HUDEP-2 (cell line): Measurements from ENCODE around the gene CACNA1E.

Source experiments
- DNase-seq, 76 experiments: peaks; one replicate each; lab custom pipeline; 2025; ENCODE audit not compliant: unreplicated experiment in 76 of 76; lab: John Stamatoyannopoulos, UW

Gene CACNA1E

GRCh38 chr1:181746224-181746623 lies 262.9 kb downstream of the CACNA1E start:
- no peak for DNase-seq

- no peak for DNase-seq
Measured at GRCh38 chr1:181748013-181748412, 264.7 kb downstream of the CACNA1E start.

DNA sequence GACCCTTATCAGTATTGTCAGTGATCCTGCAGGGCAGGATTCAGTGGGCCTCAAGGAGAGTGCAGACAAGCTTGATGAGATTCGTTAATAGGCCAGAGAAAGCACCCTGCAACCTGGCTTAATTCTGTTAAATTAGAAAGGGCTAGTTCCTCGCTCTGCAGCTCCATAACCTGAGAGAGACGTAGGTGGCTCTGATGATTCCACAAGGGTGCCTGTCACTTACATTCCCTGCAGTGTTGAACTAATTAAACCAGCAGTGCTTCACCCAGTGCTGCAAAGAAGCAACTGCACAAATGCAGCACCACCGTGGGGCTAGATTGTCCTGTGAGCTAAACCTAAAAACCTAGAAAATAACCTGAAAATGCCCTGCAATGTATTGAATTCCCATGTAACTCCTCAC lies 270.8 kb downstream of the CACNA1E start:
- no peak for DNase-seq

DNA sequence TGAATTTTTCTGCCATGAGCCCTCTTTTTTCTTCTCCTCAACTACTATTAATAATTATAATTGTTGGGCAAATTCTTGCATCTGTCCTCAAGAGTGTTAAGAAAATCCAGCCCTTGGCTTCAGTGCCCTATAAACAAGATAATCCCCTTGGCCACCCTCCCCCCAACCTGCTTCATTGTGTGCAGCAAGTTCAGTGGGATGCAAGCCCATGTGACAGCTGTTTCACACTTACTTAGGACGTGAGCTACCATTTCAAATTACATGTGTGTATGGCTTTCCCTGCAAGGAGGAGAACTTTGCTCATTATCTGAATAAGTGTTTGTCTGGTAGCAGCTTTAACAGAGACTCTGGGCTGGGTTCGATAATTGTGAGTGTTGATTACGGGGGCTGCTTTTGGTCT lies 276.2 kb downstream of the CACNA1E start:
- no peak for DNase-seq

- DNase-seq: no peak
Measured at GRCh38 chr1:181763736-181764135, 280.4 kb downstream of the CACNA1E start.

- DNase-seq: no peak
Measured at GRCh38 chr1:181765451-181766026, 282.2 kb downstream of the CACNA1E start.

GRCh38 chr1:181767001-181767708 lies 283.8 kb downstream of the CACNA1E start:
- no peak for DNase-seq

GRCh38 chr1:181768211-181768929 lies 285.1 kb downstream of the CACNA1E start:
- no peak for DNase-seq

DNA sequence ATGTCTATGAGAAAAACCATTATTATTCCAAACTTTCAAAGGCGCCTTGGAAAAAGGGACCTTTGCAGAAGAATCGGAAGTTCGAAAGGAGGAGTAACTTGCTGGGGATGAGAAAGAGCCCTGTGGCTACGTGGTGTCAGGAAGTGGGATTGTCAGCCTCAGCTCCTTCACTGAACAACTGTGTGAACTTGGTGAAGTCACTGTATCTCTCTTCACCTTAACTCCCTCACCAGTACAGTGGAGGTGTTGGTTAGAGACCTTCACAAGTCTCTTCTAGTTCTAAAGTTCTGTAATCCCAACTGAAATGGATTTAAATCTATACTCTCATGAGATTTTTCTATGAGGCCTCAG lies 285.6 kb downstream of the CACNA1E start:
- DNase-seq: no peak

- no peak for DNase-seq
Measured at GRCh38 chr1:181769846-181770245, 286.5 kb downstream of the CACNA1E start.

- DNase-seq: no peak
Measured at GRCh38 chr1:181772714-181773113, 289.4 kb downstream of the CACNA1E start.

DNA sequence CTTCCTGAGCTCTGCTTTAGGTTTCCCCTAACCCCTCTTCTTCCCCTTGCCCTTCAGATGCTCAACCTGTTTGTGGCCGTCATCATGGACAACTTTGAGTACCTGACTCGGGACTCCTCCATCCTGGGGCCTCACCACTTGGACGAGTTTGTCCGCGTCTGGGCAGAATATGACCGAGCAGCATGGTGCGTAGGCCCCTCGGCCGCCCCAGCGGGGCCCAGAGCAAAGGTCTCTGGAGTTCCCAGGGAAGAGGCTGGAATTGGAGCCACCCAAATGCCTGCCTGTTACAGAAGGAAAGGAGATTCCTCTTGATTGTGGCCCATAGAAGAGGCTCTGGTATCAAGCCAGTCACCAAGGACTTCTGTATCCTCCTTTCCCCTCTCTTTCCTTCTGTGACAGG lies 292.7 kb downstream of the CACNA1E start:
- no peak for DNase-seq

GRCh38 chr1:181777286-181777685 lies 294.0 kb downstream of the CACNA1E start:
- DNase-seq: no peak

GRCh38 chr1:181777812-181778211 lies 294.5 kb downstream of the CACNA1E start:
- no peak for DNase-seq

- no peak for DNase-seq
Measured at GRCh38 chr1:181778640-181779260, 295.4 kb downstream of the CACNA1E start.

- no peak for DNase-seq
Measured at GRCh38 chr1:181779343-181779742, 296.0 kb downstream of the CACNA1E start.

DNA sequence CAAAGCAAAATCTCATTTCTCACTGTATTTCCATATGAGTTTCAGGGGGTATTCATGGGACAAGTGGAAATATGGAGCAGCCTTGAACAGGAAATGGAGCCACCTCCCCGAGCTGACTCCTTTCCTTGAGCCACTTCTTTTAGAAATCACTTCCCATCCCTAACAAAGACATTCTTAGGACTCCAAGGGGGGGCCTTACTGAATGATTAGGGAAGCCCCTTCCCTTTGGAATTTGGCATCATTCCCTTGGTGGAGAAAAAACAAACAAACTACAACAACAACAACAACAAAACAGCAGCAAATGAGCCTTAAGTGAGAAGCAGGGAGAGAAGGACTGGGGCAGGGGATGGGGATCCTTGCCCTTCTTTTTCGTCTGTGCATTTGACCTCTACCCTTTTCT lies 299.9 kb downstream of the CACNA1E start:
- no peak for DNase-seq

DNA sequence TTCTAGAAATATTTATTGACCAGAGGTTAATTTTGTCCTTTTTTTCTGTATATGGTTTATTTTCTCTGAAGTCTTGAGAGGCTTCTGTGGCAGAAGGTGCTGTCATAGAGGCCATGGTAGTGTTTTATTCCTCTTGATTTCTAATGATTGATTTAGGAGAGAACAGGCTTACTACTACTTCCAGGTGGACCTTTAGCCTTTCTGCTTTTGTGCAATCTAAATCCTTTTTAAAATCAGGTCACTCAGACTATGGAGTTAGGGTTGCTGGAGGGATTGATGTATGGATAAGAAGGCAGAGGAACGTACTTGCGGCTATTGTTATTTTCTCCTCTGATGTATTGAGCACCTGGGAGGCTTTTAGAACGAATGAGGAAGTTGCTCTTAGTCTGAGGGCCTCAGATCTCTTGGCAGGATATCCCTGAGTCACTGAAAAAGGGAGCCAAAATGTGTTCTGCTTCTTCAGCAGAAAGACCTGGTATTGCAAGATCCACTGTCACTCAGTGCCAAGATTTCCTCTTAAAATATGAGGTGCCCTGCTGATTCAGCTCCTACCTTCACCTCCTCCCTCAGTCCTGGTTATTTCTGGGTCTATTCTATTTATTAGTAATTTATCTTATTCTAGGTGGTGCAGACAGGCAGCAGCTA lies 300.8 kb downstream of the CACNA1E start:
- DNase-seq: no peak

- no peak for DNase-seq
Measured at GRCh38 chr1:181789395-181789794, 306.1 kb downstream of the CACNA1E start.

DNA sequence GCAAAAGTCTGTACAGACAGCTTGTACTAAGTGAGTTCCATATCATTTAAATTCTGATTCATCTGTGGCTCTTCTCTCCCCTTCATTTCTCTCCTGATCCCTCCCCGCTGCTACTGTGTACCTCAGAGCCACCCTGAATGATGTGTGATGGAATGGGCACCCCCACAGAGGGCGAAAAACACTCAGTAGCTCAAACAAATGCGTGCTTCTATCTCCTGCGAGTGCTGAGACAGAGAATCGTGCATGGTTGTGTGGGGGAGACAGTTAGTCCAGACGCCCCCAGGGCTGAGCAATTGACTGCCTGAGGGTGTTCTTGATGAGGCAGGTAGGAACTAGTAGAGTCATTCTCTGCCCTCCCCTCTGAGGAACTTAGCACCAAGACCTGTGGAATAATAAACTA lies 308.4 kb downstream of the CACNA1E start:
- DNase-seq: no peak

DNA sequence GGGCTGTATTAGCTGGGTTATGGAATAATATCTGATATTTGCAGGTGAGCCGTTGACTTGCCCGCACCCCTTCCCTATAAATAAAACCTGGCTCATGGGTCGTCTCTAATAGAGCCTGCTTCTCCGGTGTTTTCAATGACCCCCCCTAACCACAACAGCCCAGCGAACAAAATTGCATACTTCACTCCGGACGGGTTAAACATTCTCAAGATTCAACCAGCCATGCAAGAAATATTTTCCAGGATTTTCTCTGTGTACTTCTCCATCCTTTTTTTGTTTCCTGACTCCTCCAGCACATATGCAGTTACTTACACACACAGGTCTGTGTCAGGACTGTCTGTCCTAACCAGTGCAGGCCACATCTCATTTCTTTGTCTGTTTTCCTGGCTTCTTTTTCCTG lies 310.5 kb downstream of the CACNA1E start:
- no peak for DNase-seq
